ENCODE measurements around the gene SERPINA1. TPM values are rescaled to one million over a fixed set of nuclear protein-coding genes. Genes with fewer than 3 reads are reported as not detected.

The SERPINA1 gene
- total and polyA plus RNA-seq, 10 of the 15 experiments (the other 5 are each of a cell fraction or from before 2014, with no cell fraction given): 0.16 to 6.6 (median 0.53) TPM

GRCh38 chr14:94367347-94368242, 20.8 kb downstream of the SERPINA1 start:
- in situ Hi-C loops (cut with MboI) (no loop called here), intact Hi-C loops (cut with micrococcal nuclease; ENCODE audit: unreplicated experiment) (no loop called here)
- Histone ChIP-seq H3K4me2 (ENCODE audit: control insufficient read depth, insufficient read depth) (no peak overlapping the region), H3K36me3 (ENCODE audit: control insufficient read depth in 2 of 2, insufficient read depth in 2 of 2, low read length in 1 of 2) (no peaks in the 10 kb centered on the region), H3K4me3 (no peak overlapping the region), H4K20me1 (ENCODE audit: control insufficient read depth, insufficient read depth) (no peaks in the 10 kb centered on the region), H3K27ac (ENCODE audit: control insufficient read depth, insufficient read depth) (no peak overlapping the region), H3K79me2 (ENCODE audit: control insufficient read depth, insufficient read depth, low read length) (no peaks in the 10 kb centered on the region), H3K27me3 (replicated peaks in 1 of 2; ENCODE audit: control insufficient read depth in 2 of 2, insufficient read depth in 2 of 2, low read length in 1 of 2) (no peaks in the 10 kb centered on the region), H2AFZ (ENCODE audit: control insufficient read depth, low read depth, low read length) (no peak overlapping the region), H3K9me3 (replicated peaks; ENCODE audit: control insufficient read depth, insufficient read depth, low read length) (no peaks in the 10 kb centered on the region), H3K4me1 (ENCODE audit: control insufficient read depth, insufficient read depth, low read length) (no peaks in the 10 kb centered on the region), H3K9ac (ENCODE audit: control insufficient read depth, insufficient read depth, low read length) (no peak overlapping the region)
- ChIA-PET POLR2A (no interaction called here), SMC1A (ENCODE audit: uncharacterized antibody, unreplicated experiment) (no interaction called here), RAD21 (ENCODE audit: unreplicated experiment) (no interaction called here), CTCF (no interaction called here)
- no TSS peak for BruUV-seq (replicated peaks)
- WGBS (ENCODE audit: insufficient coverage, insufficient replicate concordance, low lambda C conversion rate, missing lambda C conversion rate): 44% methylated on average over 11 of the region's 12 CpGs
- no peak for FAIRE-seq
- no peak for TF ChIP-seq STAT3 (IDR thresholded peaks at IDR 0.05; ENCODE audit: low read depth, low read length)
- TF ChIP-seq, protein P1, sequence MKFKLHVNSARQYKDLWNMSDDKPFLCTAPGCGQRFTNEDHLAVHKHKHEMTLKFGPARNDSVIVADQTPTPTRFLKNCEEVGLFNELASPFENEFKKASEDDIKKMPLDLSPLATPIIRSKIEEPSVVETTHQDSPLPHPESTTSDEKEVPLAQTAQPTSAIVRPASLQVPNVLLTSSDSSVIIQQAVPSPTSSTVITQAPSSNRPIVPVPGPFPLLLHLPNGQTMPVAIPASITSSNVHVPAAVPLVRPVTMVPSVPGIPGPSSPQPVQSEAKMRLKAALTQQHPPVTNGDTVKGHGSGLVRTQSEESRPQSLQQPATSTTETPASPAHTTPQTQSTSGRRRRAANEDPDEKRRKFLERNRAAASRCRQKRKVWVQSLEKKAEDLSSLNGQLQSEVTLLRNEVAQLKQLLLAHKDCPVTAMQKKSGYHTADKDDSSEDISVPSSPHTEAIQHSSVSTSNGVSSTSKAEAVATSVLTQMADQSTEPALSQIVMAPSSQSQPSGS (IDR thresholded peaks at IDR 0.05; ENCODE audit: low read length): no peak
- TF ChIP-seq NR2C1 (IDR thresholded peaks at IDR 0.05): no peak
- no peak for TF ChIP-seq POLR2A (IDR thresholded peaks at IDR 0.05; ENCODE audit: low read depth, low read length)
- no peak for TF ChIP-seq RFX5 (IDR thresholded peaks at IDR 0.05; ENCODE audit: low read depth, low read length)
- TF ChIP-seq ETV6 (conservative IDR thresholded peaks at IDR 0.05 in 1 of 2, IDR thresholded peaks at IDR 0.05 in 1 of 2; ENCODE audit: borderline replicate concordance in 1 of 2, low read depth in 1 of 2): no peak
- TF ChIP-seq STAT1 (conservative IDR thresholded peaks at IDR 0.05): no peak
- no peak for TF ChIP-seq ZNF384 (IDR thresholded peaks at IDR 0.05; ENCODE audit: borderline replicate concordance, low read depth, low read length)
- TF ChIP-seq NR2F1 (conservative IDR thresholded peaks at IDR 0.05): no peak
- no peak for TF ChIP-seq MTA2 (IDR thresholded peaks at IDR 0.05; ENCODE audit: low read depth)
- TF ChIP-seq RB1 (IDR thresholded peaks at IDR 0.05; ENCODE audit: borderline replicate concordance): no peak
- no peak for TF ChIP-seq ZNF217 (IDR thresholded peaks at IDR 0.05)
- no peak for TF ChIP-seq SMARCA5 (IDR thresholded peaks at IDR 0.05)
- no peak for ATAC-seq
- no peak for DNase-seq (ENCODE audit: low read depth, low spot score)
